ENCODE results near the gene MPPED2.

Gene MPPED2

DNA sequence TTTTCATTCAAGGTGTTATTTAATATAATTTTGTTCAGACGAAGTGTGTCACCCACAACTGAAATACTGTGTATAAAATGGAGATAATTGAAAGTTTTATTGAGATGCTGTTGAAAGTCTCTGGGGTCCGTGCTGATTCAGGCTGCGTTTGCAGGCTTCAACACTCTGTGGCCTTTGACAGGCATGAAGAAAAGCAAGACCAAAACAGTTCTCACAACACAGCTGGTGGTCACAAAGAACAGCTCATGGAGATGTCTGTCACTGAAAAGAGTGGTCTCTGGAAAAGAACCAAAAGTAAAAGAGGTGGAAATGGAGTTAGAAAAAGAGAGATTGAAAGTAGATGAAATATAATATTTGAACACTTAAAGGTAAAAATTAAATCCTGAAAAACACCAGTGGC lies 9.8 kb upstream of the MPPED2 start:
- DNase-seq (ENCODE audit: low read depth, low spot score), result no peak
- WGBS (ENCODE audit: insufficient coverage, insufficient read length), result no CpG with 5 or more reads among the region's 3 CpGs

DNA sequence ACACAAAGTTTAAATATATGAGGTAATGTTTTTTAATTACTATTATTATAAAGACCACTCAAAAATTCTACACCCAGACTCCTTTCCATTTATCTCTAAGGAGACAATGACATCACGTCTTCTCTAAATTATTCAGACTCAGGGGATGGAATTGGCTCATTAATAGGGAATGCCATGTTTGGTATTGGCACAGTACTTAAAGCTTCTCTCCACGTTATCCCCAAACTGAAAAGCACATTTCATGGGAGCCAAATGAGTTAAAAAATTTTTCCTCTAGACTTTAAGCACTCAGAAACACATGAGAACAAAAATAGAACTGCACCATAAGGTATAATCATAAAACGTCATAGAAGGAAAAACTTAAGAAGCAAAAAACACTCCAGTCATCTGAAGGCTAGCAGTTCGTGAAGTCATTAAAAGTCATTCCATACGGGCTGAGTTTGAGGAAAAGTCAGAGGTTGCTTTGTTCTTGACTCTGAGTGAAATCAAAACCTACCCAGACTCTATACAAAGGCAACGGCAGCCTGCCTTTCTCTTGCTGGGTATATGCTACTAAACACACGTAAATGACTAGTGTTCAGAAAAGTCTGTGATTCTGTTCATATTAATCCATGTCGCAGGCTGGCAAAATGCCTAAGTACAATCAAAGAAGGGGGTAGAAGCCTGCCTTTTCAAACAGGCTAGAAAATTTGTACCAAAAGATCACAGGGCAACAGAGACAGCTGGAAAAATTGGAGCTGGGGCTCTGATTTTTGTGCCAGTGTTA lies 8.7 kb upstream of the MPPED2 start:
- H3K9me3 ChIP-seq (ENCODE audit: control insufficient read depth, insufficient read depth, low read length), result no peaks in the 10 kb centered on the region
- H3K27ac ChIP-seq (ENCODE audit: low read length), result no peak overlapping the region
- no peak overlapping the region for H3K4me3 ChIP-seq (ENCODE audit: low read length)
- no peaks in the 10 kb centered on the region for H3K4me1 ChIP-seq (ENCODE audit: control insufficient read depth, insufficient read depth, low read length)
- no peak for DNase-seq (ENCODE audit: low read depth, low spot score)
- no peaks in the 10 kb centered on the region for H3K27me3 ChIP-seq (ENCODE audit: control insufficient read depth, insufficient read depth, low read length)
- no CpG with 5 or more reads among the region's 8 CpGs for WGBS (ENCODE audit: insufficient coverage, insufficient read length)
- no peaks in the 10 kb centered on the region for H3K36me3 ChIP-seq (ENCODE audit: control insufficient read depth, insufficient read depth, low read length)

More for the DNA sequence above, 9.8 kb upstream of the MPPED2 start:
- Histone ChIP-seq H3K4me3 (ENCODE audit: low read length) (no peak overlapping the region), H3K9me3 (ENCODE audit: control insufficient read depth, insufficient read depth, low read length) (no peaks in the 10 kb centered on the region), H3K27ac (ENCODE audit: low read length) (no peak overlapping the region), H3K27me3 (ENCODE audit: control insufficient read depth, insufficient read depth, low read length) (no peaks in the 10 kb centered on the region), H3K36me3 (ENCODE audit: control insufficient read depth, insufficient read depth, low read length) (no peaks in the 10 kb centered on the region), H3K4me1 (ENCODE audit: control insufficient read depth, insufficient read depth, low read length) (no peaks in the 10 kb centered on the region)

DNA sequence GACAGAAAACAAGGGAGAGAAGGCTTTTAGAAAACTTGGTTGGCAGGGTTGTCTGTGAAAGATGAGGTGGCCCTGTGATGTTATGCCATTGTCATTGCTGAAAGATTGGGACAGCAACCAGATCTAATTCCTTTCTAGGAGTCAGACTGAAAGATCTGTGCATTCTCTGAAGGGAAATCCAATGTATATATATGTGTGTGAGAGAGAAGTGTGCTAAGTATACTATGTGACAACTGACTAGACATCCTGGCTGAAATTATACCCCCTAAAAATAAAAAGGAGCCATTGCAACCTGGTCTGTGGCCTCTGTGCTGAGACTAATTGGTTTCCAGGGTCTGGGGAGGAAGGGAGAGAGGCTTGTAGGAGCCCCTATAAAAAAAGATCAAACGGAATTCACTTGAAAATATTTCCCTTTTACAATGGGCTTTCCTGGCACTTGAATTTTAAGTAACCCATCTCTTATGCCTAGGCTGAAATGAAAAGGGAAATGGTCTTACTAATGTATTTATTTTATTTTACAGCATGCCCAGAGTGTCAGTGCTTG lies 1.2 kb upstream of the MPPED2 start:
- H3K36me3 ChIP-seq (ENCODE audit: control insufficient read depth, insufficient read depth, low read length), result no peaks in the 10 kb centered on the region
- no CpG with 5 or more reads among the region's 1 CpG for WGBS (ENCODE audit: insufficient coverage, insufficient read length)
- no peak overlapping the region for H3K4me3 ChIP-seq (ENCODE audit: low read length)
- 0 out of 2 replicates have a peak, but pooled peaks cover 2% of the 10 kb centered on the region for H3K4me1 ChIP-seq (ENCODE audit: control insufficient read depth, insufficient read depth, low read length)
- no peaks in the 10 kb centered on the region for H3K9me3 ChIP-seq (ENCODE audit: control insufficient read depth, insufficient read depth, low read length)
- H3K27ac ChIP-seq (ENCODE audit: low read length), result no peak overlapping the region
- H3K27me3 ChIP-seq (ENCODE audit: control insufficient read depth, insufficient read depth, low read length), result peaks cover 9% of the 10 kb centered on the region; the same call in 1 of the 2 replicates
- DNase-seq (ENCODE audit: low read depth, low spot score), result no peak

DNA sequence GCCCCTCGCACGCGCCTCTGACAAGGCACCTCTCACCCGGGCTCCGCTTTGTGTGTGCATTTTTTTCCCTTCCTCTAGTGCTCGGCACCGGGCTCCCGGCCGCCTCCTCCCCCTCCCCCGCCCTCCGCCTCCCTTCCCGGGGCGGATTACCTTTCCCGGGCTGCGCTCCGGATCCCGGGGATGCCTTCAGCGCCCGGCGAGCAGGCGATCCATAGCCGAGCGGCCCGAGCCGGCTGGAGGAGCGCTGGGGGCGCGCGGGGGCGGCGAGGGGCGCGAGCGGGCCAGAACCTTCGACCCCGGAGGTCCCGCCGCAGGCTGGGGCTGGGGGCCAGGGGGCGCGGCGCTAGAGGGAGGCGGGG lies 282 bp downstream of the MPPED2 start:
- H3K27me3 ChIP-seq (ENCODE audit: control insufficient read depth, insufficient read depth, low read length), result peaks cover 9% of the 10 kb centered on the region; the same call in 1 of the 2 replicates
- H3K36me3 ChIP-seq (ENCODE audit: control insufficient read depth, insufficient read depth, low read length), result no peaks in the 10 kb centered on the region
- 0 out of 2 replicates have a peak, but pooled peaks cover 2% of the 10 kb centered on the region for H3K4me1 ChIP-seq (ENCODE audit: control insufficient read depth, insufficient read depth, low read length)
- no peak for DNase-seq (ENCODE audit: low read depth, low spot score)
- peak overlapping the region; percentile 65; the same call in 1 of the 2 replicates for H3K4me3 ChIP-seq (ENCODE audit: low read length)
- no peak overlapping the region for H3K27ac ChIP-seq (ENCODE audit: low read length)
- H3K9me3 ChIP-seq (ENCODE audit: control insufficient read depth, insufficient read depth, low read length), result no peaks in the 10 kb centered on the region
- WGBS (ENCODE audit: insufficient coverage, insufficient read length), result no CpG with 5 or more reads among the region's 42 CpGs

DNA sequence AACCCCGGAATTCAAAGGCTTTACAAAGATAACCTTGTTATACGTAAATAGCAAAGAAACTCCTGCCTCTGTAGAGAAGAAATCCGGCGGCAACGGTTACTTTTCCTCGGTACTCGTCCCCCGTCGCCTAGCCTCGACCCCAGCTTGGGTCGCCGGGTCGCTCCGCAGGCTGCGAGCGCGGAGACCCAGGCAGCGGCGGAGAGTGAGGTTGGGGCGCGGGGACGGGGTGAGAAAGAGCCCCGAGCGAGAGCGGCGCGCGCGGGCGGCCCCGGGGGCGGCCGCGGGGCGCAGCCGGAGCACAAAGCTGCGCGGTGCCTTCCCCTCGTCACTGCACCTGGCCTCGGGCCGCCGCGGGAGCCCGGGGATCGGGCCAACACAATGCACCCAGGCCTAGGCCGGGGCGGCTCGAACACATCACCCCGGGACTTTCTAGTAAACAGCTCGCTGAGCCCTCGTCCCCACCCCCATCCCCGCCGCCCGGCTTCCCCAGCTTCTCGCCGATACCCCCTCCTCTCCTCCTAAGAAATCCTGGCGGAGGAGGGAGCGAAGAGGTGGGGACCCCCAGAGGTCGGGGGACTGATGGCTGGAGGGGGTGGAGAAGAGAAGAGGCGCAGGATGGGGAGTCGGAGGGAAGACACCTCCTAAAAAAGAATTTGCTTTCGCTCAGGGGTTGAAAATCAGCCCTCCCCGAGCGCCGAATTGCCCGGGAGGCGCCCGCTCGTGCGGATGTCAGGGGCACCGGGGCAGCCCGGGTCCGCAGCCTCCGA lies 845 bp downstream of the MPPED2 start:
- no peak for DNase-seq (ENCODE audit: low read depth, low spot score)
- Histone ChIP-seq H3K9me3 (ENCODE audit: control insufficient read depth, insufficient read depth, low read length) (no peaks in the 10 kb centered on the region), H3K27me3 (ENCODE audit: control insufficient read depth, insufficient read depth, low read length) (peaks cover 9% of the 10 kb centered on the region; the same call in 1 of the 2 replicates), H3K4me1 (ENCODE audit: control insufficient read depth, insufficient read depth, low read length) (0 out of 2 replicates have a peak, but pooled peaks cover 2% of the 10 kb centered on the region), H3K27ac (ENCODE audit: low read length) (no peak overlapping the region), H3K36me3 (ENCODE audit: control insufficient read depth, insufficient read depth, low read length) (no peaks in the 10 kb centered on the region), H3K4me3 (ENCODE audit: low read length) (peak overlapping the region; percentile 65)
- no CpG with 5 or more reads among the region's 74 CpGs for WGBS (ENCODE audit: insufficient coverage, insufficient read length)

DNA sequence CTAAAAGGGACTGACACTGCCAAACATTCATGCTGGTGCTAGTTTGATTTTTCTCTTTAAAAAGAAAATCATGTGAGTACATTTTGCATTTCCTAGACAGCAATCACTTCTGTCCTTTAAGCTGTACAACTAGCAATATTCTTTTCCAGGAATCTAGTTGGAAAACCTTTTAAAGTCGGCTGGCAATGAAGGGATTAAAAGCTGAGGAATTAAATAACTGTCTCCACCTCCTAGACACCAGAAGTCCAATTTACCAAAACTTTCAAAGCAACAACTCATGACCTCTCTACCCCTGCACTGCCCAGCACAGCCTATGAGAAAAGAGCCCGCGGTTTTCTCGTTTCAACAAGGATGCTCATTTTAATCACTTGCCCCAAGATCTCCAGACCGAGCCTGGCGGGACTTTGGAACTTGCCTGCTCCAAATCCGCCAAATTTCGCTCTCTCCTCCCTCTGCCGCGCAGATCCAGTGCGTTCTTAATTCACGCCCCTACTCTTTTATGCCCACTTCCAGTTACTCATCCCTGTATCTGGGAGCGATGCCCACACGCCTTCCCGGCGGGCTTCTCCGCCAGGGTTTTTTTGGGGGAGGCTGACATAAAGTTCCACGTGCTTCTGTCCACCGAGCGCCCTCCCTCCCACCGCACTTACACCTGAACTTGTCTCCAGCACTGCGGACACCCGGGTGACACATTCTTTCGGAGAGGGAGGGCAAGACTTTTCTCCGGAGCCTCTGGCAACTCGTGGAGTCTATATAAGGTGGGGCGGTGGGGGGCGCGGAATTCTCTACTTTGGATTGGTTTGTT lies 2.5 kb downstream of the MPPED2 start:
- H3K4me1 ChIP-seq (ENCODE audit: control insufficient read depth, insufficient read depth, low read length), result 0 out of 2 replicates have a peak, but pooled peaks cover 2% of the 10 kb centered on the region
- peaks cover 2% of the 10 kb centered on the region; the same call in 1 of the 2 replicates for H3K36me3 ChIP-seq (ENCODE audit: control insufficient read depth, insufficient read depth, low read length)
- no peak overlapping the region for H3K27ac ChIP-seq (ENCODE audit: low read length)
- H3K4me3 ChIP-seq (ENCODE audit: low read length), result peak overlapping the region; percentile 65; the same call in 1 of the 2 replicates
- H3K9me3 ChIP-seq (ENCODE audit: control insufficient read depth, insufficient read depth, low read length), result no peaks in the 10 kb centered on the region
- peaks cover 9% of the 10 kb centered on the region; the same call in 1 of the 2 replicates for H3K27me3 ChIP-seq (ENCODE audit: control insufficient read depth, insufficient read depth, low read length)
- no CpG with 5 or more reads among the region's 29 CpGs for WGBS (ENCODE audit: insufficient coverage, insufficient read length)
- DNase-seq (ENCODE audit: low read depth, low spot score), result no peak

DNA sequence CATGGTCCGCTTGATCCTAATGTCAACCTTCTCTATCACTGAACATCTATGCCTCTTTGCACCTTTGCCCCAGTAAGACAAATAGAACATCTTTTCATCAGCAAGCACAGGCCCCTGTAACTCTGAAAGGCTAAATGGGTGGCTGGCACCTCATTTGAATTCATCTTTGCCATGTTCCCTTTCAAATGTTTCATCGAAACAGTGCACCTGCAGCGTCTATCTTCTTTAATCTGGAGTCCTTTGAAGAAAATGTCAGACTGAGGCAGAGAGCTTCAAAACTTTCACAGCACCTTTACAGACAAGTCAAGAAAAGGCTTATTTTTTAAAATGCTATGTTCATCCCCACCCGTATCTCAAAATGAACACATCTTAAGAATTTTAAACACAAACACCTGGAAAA lies 3.4 kb downstream of the MPPED2 start:
- no peak for DNase-seq (ENCODE audit: low read depth, low spot score)
- no CpG with 5 or more reads among the region's 4 CpGs for WGBS (ENCODE audit: insufficient coverage, insufficient read length)
- Histone ChIP-seq H3K27me3 (ENCODE audit: control insufficient read depth, insufficient read depth, low read length) (peaks cover 9% of the 10 kb centered on the region; the same call in 1 of the 2 replicates), H3K4me1 (ENCODE audit: control insufficient read depth, insufficient read depth, low read length) (0 out of 2 replicates have a peak, but pooled peaks cover 2% of the 10 kb centered on the region), H3K9me3 (ENCODE audit: control insufficient read depth, insufficient read depth, low read length) (no peaks in the 10 kb centered on the region), H3K27ac (ENCODE audit: low read length) (no peak overlapping the region), H3K36me3 (ENCODE audit: control insufficient read depth, insufficient read depth, low read length) (peaks cover 2% of the 10 kb centered on the region; the same call in 1 of the 2 replicates), H3K4me3 (ENCODE audit: low read length) (no peak overlapping the region)

DNA sequence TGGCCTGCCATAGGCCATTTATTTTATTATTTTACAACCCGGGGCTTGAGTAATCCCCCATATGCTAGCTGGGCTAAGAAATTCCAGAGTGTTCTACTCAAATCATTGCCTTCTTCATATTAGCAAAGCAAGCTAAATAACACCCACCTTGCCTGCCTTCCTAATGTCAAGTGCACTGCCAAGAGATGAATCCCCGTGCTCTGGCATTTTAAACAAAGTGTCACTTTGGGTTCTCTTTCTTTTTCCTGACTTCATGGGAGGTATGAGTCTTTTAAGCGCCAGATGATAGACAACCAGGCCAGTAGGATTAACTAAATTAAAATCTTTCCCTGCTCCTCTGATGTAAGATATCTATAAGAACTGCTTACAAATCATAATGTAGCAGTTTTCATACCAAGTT lies 4.5 kb downstream of the MPPED2 start:
- peaks cover 2% of the 10 kb centered on the region; the same call in 1 of the 2 replicates for H3K36me3 ChIP-seq (ENCODE audit: control insufficient read depth, insufficient read depth, low read length)

DNA sequence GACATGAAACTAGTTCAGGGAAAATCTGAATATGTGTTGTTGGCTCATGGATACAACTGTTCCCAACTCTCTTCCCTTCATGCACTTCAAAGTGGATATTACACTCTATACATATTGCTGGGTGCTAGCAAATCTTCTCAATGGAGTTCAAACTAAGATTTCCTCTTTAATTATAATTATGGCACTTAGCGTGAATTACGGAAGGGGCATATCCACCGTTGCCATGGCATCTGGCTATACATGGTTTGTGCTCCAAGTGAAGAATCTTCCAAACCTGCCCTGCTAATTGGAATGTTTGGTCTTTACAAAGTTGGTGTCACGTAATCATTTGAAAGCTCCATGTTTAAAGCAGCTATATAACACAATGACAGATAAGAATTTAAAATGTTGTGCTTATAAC lies 5.6 kb downstream of the MPPED2 start:
- no peak for DNase-seq (ENCODE audit: low read depth, low spot score)
- Histone ChIP-seq H3K27ac (ENCODE audit: low read length) (no peak overlapping the region), H3K36me3 (ENCODE audit: control insufficient read depth, insufficient read depth, low read length) (peaks cover 2% of the 10 kb centered on the region; the same call in 1 of the 2 replicates), H3K4me1 (ENCODE audit: control insufficient read depth, insufficient read depth, low read length) (no peaks in the 10 kb centered on the region), H3K27me3 (ENCODE audit: control insufficient read depth, insufficient read depth, low read length) (peaks cover 9% of the 10 kb centered on the region; the same call in 1 of the 2 replicates), H3K9me3 (ENCODE audit: control insufficient read depth, insufficient read depth, low read length) (no peaks in the 10 kb centered on the region), H3K4me3 (ENCODE audit: low read length) (no peak overlapping the region)
- WGBS (ENCODE audit: insufficient coverage, insufficient read length), result no CpG with 5 or more reads among the region's 4 CpGs

More for the DNA sequence above, 4.5 kb downstream of the MPPED2 start:
- Histone ChIP-seq H3K4me3 (ENCODE audit: low read length) (no peak overlapping the region), H3K27ac (ENCODE audit: low read length) (no peak overlapping the region), H3K9me3 (ENCODE audit: control insufficient read depth, insufficient read depth, low read length) (no peaks in the 10 kb centered on the region), H3K4me1 (ENCODE audit: control insufficient read depth, insufficient read depth, low read length) (0 out of 2 replicates have a peak, but pooled peaks cover under 1% of the 10 kb centered on the region), H3K27me3 (ENCODE audit: control insufficient read depth, insufficient read depth, low read length) (peaks cover 9% of the 10 kb centered on the region; the same call in 1 of the 2 replicates)
- no CpG with 5 or more reads among the region's 3 CpGs for WGBS (ENCODE audit: insufficient coverage, insufficient read length)
- DNase-seq (ENCODE audit: low read depth, low spot score), result no peak

All from iPS DF 6.9 (cell line).